ENCODE data around the gene MCCD1.
"Not testable (repeated sequence)": the region's sequence is repeated elsewhere in the genome, so short reads cannot be mapped to it uniquely, and the experiment has no call there.

Gene MCCD1

DNA sequence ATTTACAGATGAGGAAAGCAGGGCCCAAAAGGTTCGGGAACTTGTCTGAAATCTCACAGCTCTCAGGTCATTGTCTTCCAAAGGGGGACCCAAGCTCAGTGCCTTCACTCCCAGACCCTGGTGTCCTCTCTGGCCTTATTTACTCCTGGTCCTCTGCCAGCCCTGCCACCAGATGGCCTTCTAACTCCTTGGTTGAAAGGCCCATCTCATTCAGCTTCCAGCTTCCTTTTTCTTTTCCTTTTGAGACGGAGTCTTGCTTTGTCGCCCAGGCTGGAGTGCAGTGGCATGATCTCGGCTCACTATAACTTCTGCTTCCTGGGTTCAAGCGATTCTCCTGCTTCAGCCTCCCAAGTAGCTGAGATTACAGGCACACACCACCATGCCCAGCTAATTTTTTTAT lies 22.6 kb downstream of the MCCD1 start:
- peak; percentile 92 for DNase-seq (ENCODE audit: low read depth)
- TF ChIP-seq MYC (IDR thresholded peaks at IDR 0.05; ENCODE audit: low read depth, low read length), result peak; percentile 45; the same call in 1 of the 2 replicates
- TF ChIP-seq, protein P1, sequence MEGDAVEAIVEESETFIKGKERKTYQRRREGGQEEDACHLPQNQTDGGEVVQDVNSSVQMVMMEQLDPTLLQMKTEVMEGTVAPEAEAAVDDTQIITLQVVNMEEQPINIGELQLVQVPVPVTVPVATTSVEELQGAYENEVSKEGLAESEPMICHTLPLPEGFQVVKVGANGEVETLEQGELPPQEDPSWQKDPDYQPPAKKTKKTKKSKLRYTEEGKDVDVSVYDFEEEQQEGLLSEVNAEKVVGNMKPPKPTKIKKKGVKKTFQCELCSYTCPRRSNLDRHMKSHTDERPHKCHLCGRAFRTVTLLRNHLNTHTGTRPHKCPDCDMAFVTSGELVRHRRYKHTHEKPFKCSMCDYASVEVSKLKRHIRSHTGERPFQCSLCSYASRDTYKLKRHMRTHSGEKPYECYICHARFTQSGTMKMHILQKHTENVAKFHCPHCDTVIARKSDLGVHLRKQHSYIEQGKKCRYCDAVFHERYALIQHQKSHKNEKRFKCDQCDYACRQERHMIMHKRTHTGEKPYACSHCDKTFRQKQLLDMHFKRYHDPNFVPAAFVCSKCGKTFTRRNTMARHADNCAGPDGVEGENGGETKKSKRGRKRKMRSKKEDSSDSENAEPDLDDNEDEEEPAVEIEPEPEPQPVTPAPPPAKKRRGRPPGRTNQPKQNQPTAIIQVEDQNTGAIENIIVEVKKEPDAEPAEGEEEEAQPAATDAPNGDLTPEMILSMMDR (IDR thresholded peaks at IDR 0.05; ENCODE audit: low read depth, low read length), result peak; percentile 85
- not testable (repeated sequence) for H3K4me3 ChIP-seq (ENCODE audit: low read depth, low read length)

DNA sequence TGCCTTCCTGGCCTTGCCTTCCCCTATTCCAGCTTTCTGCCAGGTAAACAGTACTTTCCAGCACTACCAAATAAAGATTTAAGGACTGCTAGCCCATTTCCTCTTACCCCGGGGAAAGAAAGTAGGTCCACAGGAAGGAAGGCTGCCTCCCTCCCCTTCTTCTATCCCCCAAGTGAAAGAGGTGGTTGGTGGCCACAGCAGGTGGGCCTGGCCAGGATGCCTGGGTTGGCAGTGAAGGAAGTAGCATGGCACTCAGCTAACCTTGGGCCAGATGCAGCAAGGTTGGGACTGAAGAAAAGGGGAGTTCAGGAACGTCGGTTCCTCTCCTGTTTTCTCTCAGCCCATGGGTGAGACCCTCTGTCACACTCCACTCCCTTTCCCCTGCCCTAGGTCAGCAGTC lies 27.5 kb downstream of the MCCD1 start:
- TF ChIP-seq, protein P1 (IDR thresholded peaks at IDR 0.05; ENCODE audit: low read depth, low read length), result no peak
- TF ChIP-seq MYC (IDR thresholded peaks at IDR 0.05; ENCODE audit: low read depth, low read length) (no peak), POLR2A (IDR thresholded peaks at IDR 0.05; ENCODE audit: extremely low read depth, insufficient read length) (no peak)
- TF ChIP-seq, protein P2, sequence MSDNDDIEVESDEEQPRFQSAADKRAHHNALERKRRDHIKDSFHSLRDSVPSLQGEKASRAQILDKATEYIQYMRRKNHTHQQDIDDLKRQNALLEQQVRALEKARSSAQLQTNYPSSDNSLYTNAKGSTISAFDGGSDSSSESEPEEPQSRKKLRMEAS (IDR thresholded peaks at IDR 0.05; ENCODE audit: low read depth, low read length), result no peak
- DNase-seq (ENCODE audit: low read depth), result peak; percentile 40
- H3K4me3 ChIP-seq (ENCODE audit: low read depth, low read length), result no peak overlapping the region

DNA sequence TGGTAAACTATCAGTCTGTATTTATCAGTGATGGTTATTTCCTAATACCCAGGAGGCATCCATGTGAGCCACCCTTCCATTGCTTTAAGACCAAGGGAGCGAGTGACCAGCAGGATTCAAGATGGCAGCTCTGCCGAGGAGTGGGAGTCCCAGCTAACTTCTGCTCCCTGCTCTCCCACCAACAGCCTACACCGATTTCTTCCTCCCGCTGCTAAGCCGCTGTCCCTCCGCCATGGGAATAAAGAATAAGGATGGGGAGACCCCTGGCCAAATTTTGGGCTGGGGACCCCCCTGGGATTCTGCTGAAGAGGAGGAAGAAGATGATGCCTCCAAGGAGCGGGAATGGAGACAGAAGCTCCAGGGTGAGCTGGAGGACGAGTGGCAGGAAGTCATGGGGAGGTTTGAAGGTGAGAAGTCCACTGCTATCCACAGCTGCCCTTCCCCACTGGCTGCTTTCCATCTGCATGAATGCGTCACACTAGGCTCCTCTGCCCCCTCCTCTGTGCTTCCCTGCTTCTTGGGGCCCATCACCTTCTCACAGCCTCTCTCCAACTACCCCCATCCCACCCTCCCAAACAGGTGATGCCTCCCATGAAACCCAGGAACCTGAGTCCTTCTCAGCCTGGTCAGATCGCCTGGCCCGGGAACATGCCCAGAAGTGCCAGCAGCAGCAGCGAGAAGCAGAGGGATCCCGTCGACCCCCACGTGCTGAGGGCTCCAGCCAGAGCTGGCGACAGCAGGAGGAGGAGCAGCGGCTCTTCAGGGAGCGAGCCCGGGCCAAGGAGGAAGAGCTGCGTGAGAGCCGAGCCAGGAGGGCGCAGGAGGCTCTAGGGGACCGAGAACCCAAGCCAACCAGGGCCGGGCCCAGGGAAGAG lies 28.9 kb downstream of the MCCD1 start:
- no peak overlapping the region for H3K4me3 ChIP-seq (ENCODE audit: low read depth, low read length)
- TF ChIP-seq, protein P1 (IDR thresholded peaks at IDR 0.05; ENCODE audit: low read depth, low read length), result no peak
- TF ChIP-seq MYC (IDR thresholded peaks at IDR 0.05; ENCODE audit: low read depth, low read length), result no peak
- no peak for TF ChIP-seq POLR2A (IDR thresholded peaks at IDR 0.05; ENCODE audit: extremely low read depth, insufficient read length)
- TF ChIP-seq, protein P2 (IDR thresholded peaks at IDR 0.05; ENCODE audit: low read depth, low read length), result no peak
- peak; percentile 53 for DNase-seq (ENCODE audit: low read depth)

DNA sequence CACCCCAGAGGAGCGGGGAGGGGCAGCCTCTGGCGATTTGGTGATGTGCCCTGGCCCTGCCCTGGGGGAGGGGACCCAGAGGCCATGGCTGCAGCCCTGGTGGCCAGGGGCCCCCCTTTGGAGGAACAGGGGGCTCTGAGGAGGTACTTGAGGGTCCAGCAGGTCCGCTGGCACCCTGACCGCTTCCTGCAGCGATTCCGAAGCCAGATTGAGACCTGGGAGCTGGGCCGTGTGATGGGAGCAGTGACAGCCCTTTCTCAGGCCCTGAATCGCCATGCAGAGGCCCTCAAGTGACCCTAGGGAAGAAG lies 29.5 kb downstream of the MCCD1 start:
- peak overlapping the region; percentile 13 for H3K4me3 ChIP-seq (ENCODE audit: low read depth, low read length)
- TF ChIP-seq, protein P1 (IDR thresholded peaks at IDR 0.05; ENCODE audit: low read depth, low read length), result no peak
- no peak for TF ChIP-seq POLR2A (IDR thresholded peaks at IDR 0.05; ENCODE audit: extremely low read depth, insufficient read length)
- TF ChIP-seq MYC (IDR thresholded peaks at IDR 0.05; ENCODE audit: low read depth, low read length), result no peak
- no peak for DNase-seq (ENCODE audit: low read depth)

DNA sequence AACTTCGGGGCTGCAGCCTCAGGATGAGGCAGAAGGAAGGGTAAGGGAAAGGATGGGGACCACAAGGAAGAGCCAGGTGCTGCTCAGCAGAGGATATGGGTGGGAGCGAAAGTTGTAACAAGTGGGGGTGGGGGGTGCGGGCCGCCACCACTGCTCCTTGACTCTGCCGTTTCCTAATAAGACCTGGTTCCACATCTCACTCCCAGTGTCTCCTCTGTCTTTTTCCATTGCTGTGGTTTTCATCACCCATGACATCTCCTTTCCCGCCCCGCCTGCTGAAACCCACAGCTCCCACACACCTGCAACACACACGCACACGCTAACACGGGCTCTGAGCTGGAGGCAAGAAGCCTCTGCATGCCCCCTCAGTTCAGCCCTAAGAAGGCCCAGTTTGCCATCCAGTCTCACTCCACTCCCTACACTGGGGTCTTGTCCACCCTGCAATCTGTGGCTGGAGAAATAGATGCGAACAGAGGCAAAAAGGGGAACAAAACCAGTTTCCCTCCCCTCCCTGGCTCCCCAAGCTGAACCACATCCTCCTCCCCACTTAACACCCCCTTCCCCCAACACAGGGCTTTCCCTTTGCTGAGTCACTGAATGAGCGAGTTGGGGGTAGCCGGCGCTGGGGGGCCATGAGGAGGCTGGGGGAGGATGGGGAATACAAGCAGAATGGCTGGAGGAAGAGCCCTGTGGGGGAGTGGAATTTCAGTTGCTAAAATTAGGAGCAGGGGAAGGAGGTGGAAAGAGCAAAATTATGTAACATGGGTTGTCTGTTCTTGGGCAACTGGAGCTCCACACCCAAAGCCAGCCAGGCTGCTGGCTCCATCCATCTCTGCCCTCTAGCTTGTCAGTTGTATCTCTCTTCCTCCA lies 30.1 kb downstream of the MCCD1 start:
- TF ChIP-seq, protein P2 (IDR thresholded peaks at IDR 0.05; ENCODE audit: low read depth, low read length), result no peak; the same call in 1 of the 2 replicates
- no peak for TF ChIP-seq MYC (IDR thresholded peaks at IDR 0.05; ENCODE audit: low read depth, low read length)
- peak; percentile 100 for DNase-seq (ENCODE audit: low read depth)

DNA sequence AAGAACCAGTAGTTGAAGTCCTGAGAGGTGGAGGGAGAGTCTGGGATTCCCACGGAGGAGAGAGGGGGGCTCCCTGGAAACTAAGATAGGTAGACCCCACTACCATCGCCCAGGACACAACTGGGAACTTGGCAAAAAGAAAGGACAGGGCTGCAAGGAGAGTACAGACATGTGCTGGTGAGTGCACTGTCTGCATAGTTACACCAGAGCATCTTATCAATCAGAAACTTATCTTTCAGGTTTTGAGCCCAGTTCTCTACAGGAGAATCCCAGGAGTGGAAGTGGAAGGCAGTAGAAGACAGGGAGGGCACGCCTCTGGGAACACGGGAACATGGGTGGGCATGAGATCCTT lies 30.8 kb downstream of the MCCD1 start:
- DNase-seq (ENCODE audit: low read depth), result no peak
- TF ChIP-seq MYC (IDR thresholded peaks at IDR 0.05; ENCODE audit: low read depth, low read length) (no peak), POLR2A (IDR thresholded peaks at IDR 0.05; ENCODE audit: extremely low read depth, insufficient read length) (no peak)
- TF ChIP-seq, protein P1 (IDR thresholded peaks at IDR 0.05; ENCODE audit: low read depth, low read length), result no peak
- TF ChIP-seq, protein P2 (IDR thresholded peaks at IDR 0.05; ENCODE audit: low read depth, low read length), result no peak
- peak overlapping the region; percentile 39 for H3K4me3 ChIP-seq (ENCODE audit: low read depth, low read length)

More for the DNA sequence above, 30.1 kb downstream of the MCCD1 start:
- peak overlapping the region; percentile 39 for H3K4me3 ChIP-seq (ENCODE audit: low read depth, low read length)

Data from NB4 (cell line).